WTC11 (cell line): ENCODE results near the gene ENPP6. TPM values are rescaled to one million over a fixed set of nuclear protein-coding genes. Genes with fewer than 3 reads are reported as not detected.

Source experiments
- ATAC-seq: fragments of 200-7000 bp; cut with Tn5 transposase; 2 replicates; pipeline ENCODE4 v1.10.0; 2021; ENCODE audit warnings: mild to moderate bottlenecking, moderate library complexity
- CTCF ChIA-PET: fragments of 300-600 bp; sonication (Branson Sonifier 250); formaldehyde crosslinking; loops from one replicate; lab custom pipeline; 2021; ENCODE audit warnings: antibody characterized with exemption; lab: Charles Lee
- POLR2A ChIA-PET: fragments of 350-600 bp; sonication (Branson Sonifier 250); formaldehyde crosslinking; loops from one replicate; lab custom pipeline; 2021; ENCODE audit warnings: antibody characterized with exemption; lab: Charles Lee
- DNase-seq: peaks from one replicate; pipeline ENCODE4 v3.0.0; 2021; ENCODE audit warnings: low spot score
- H3K27ac Mint-ChIP-seq: 2 replicates; pipeline ENCODE4 v1.8.0; 2021; ENCODE audit warnings: mixed read lengths
- H3K27me3 Mint-ChIP-seq: 2 replicates; pipeline ENCODE4 v1.8.0; 2021; ENCODE audit warnings: low read depth, mild to moderate bottlenecking, moderate library complexity, mixed read lengths
- H3K36me3 Mint-ChIP-seq: 2 replicates; pipeline ENCODE4 v1.8.0; 2021; ENCODE audit warnings: mixed read lengths
- H3K4me1 Mint-ChIP-seq: 2 replicates; pipeline ENCODE4 v1.8.0; 2022; ENCODE audit warnings: mixed read lengths
- H3K4me3 Mint-ChIP-seq: 2 replicates; pipeline ENCODE4 v1.8.0; 2021; ENCODE audit warnings: mild to moderate bottlenecking, moderate library complexity, mixed read lengths
- H3K9me3 Mint-ChIP-seq: 2 replicates; pipeline ENCODE4 v1.8.0; 2021; ENCODE audit warnings: mixed read lengths
- CBFB ChIP-seq: sonication (generic); formaldehyde crosslinking; IDR thresholded peaks from 2 replicates; pipeline ENCODE4 v1.8.1; 2022; ENCODE audit warnings: mild to moderate bottlenecking, low read depth, missing genetic modification reagents
- CREM ChIP-seq: sonication (generic); formaldehyde crosslinking; IDR thresholded peaks from 2 replicates; pipeline ENCODE4 v1.8.1; 2022; ENCODE audit warnings: mild to moderate bottlenecking, missing genetic modification reagents, moderate library complexity
- CTCF ChIP-seq: fragments of 200-600 bp; IDR thresholded peaks from 2 replicates; pipeline ENCODE4 v1.8.0; 2022; ENCODE audit warnings: antibody characterized with exemption
- E2F4 ChIP-seq: sonication (generic); formaldehyde crosslinking; IDR thresholded peaks from 2 replicates; pipeline ENCODE4 v1.8.1; 2022; ENCODE audit warnings: low read depth, mild to moderate bottlenecking, moderate library complexity, missing genetic modification reagents, borderline replicate concordance
- E2F5 ChIP-seq: sonication (generic); formaldehyde crosslinking; IDR thresholded peaks from 2 replicates; pipeline ENCODE4 v1.8.1; 2022; ENCODE audit warnings: mild to moderate bottlenecking, moderate library complexity, missing genetic modification reagents
- ELF4 ChIP-seq: sonication (generic); formaldehyde crosslinking; IDR thresholded peaks from 2 replicates; pipeline ENCODE4 v1.8.1; 2022; ENCODE audit warnings: low read depth, mild to moderate bottlenecking, moderate library complexity, missing genetic modification reagents
- FOXJ3 ChIP-seq: sonication (generic); formaldehyde crosslinking; IDR thresholded peaks from 2 replicates; pipeline ENCODE4 v1.9.0; 2021; ENCODE audit warnings: missing genetic modification reagents, mild to moderate bottlenecking, borderline replicate concordance
- FOXP4 ChIP-seq: sonication (generic); formaldehyde crosslinking; IDR thresholded peaks from 2 replicates; pipeline ENCODE4 v1.8.0; 2022; ENCODE audit warnings: mild to moderate bottlenecking, missing genetic modification reagents
- IRF2 ChIP-seq: sonication (generic); formaldehyde crosslinking; IDR thresholded peaks from 2 replicates; pipeline ENCODE4 v1.8.0; 2022; ENCODE audit warnings: low read depth, missing genetic modification reagents, borderline replicate concordance
- JUN ChIP-seq: sonication (generic); formaldehyde crosslinking; IDR thresholded peaks from 2 replicates; pipeline ENCODE4 v1.8.0; 2023; ENCODE audit warnings: mild to moderate bottlenecking, missing genetic modification reagents
- MXD4 ChIP-seq: fragments of 250-450 bp; sonication (Bioruptor Pico); IDR thresholded peaks from 2 replicates; pipeline ENCODE4 v1.8.0; 2021; ENCODE audit warnings: mild to moderate bottlenecking, moderate library complexity, borderline replicate concordance
- NR1H2 ChIP-seq: sonication (generic); formaldehyde crosslinking; IDR thresholded peaks from 2 replicates; pipeline ENCODE4 v1.9.0; 2021; ENCODE audit warnings: mild to moderate bottlenecking, moderate library complexity, missing genetic modification reagents
- OVOL2 ChIP-seq: fragments of 250-450 bp; sonication (Bioruptor Pico); IDR thresholded peaks from 2 replicates; pipeline ENCODE4 v1.9.0; 2021; ENCODE audit warnings: mild to moderate bottlenecking, borderline replicate concordance
- RELA ChIP-seq: sonication (generic); formaldehyde crosslinking; IDR thresholded peaks from 2 replicates; pipeline ENCODE4 v1.8.1; 2022; ENCODE audit warnings: missing genetic modification reagents, mild to moderate bottlenecking, borderline replicate concordance
- RORB ChIP-seq: fragments of 250-450 bp; sonication (Bioruptor Pico); IDR thresholded peaks from 2 replicates; pipeline ENCODE4 v1.9.0; 2021; ENCODE audit warnings: mild to moderate bottlenecking
- TP53 ChIP-seq: sonication (generic); formaldehyde crosslinking; IDR thresholded peaks from 2 replicates; pipeline ENCODE4 v1.8.1; 2023; ENCODE audit warnings: mild to moderate bottlenecking, missing genetic modification reagents
- ZNF281 ChIP-seq: sonication (generic); formaldehyde crosslinking; IDR thresholded peaks from 2 replicates; pipeline ENCODE4 v1.8.0; 2023; ENCODE audit warnings: mild to moderate bottlenecking, missing genetic modification reagents
- ZNF416 ChIP-seq: fragments of 250-450 bp; sonication (Bioruptor Pico); IDR thresholded peaks from 2 replicates; pipeline ENCODE4 v1.9.0; 2021; ENCODE audit warnings: mild to moderate bottlenecking, inconsistent platforms
- ZNF423 ChIP-seq: fragments of 250-450 bp; sonication (Bioruptor Pico); IDR thresholded peaks from 2 replicates; pipeline ENCODE4 v2.1.2; 2022; ENCODE audit warnings: mild to moderate bottlenecking, moderate library complexity
- total RNA-seq: library from RNA; stranded (reverse); gene quantifications from 3 replicates; pipeline ENCODE4 v1.2.3, GENCODE V29; 2021
- TF ChIP-seq, protein P1 (sequence below): fragments of 250-450 bp; sonication (Bioruptor Pico); IDR thresholded peaks from 2 replicates; pipeline ENCODE4 v1.9.0; 2021; ENCODE audit warnings: mild to moderate bottlenecking, borderline replicate concordance

The ENPP6 gene
- total RNA-seq, 1 experiment from 2014 or later: 0.09 TPM

- Mint-ChIP-seq H3K4me1 (peaks cover 11% of the 10 kb centered on the region), H3K36me3 (peaks cover 14% of the 10 kb centered on the region), H3K27ac (no peak overlapping the region; the same call in 1 of the 2 replicates)
- CTCF ChIA-PET: interaction anchor here (0.6 to 1.2 kb wide), 2 partner anchors 12 to 25 kb away, joined by 4 to 8 read pairs; no protein-coding TSS in a partner anchor
- no peak for TF ChIP-seq ZNF423 (CRISPR knock-in tag)
- TF ChIP-seq JUN (CRISPR knock-in tag): no peak
- no peak for TF ChIP-seq OVOL2
- TF ChIP-seq E2F4 (CRISPR knock-in tag): no peak
- TF ChIP-seq ZNF416 (CRISPR knock-in tag): no peak
- TF ChIP-seq, all 79 proteins: peak for 0
- no peaks in the 10 kb centered on the region; the same call in none of the 2 replicates for H3K27me3 Mint-ChIP-seq
- peaks cover 21% of the 10 kb centered on the region for H3K9me3 Mint-ChIP-seq
- peak; percentile 75 for ATAC-seq
- POLR2A ChIA-PET: no interaction called here
- no peak overlapping the region for H3K4me3 Mint-ChIP-seq
- DNase-seq: no peak
These were observed 23.8 kb downstream of the ENPP6 start for GRCh38 chr4:184193556-184194525.

DNA sequence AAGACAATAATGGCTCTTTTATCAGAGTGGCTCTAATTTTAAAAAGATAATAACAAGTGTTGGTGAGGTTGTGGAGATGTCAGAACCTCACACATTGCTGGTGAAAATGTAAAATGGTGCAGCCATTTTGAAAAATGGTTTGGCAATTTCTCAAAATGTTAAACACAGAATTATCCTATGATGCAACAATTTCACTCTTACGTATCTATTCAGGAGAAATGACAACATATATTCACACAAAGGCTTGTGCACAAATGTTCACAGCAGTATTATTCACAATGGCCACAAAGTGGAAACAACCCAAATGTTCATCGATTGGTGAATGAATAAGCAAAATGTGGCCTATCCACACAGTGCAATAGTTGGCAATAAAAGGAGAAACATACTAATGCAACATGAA is 24.7 kb downstream of the ENPP6 start:
- H3K4me3 Mint-ChIP-seq: no peak overlapping the region
- H3K27me3 Mint-ChIP-seq: no peaks in the 10 kb centered on the region; the same call in none of the 2 replicates
- TF ChIP-seq CTCF (no peak), NR1H2 (CRISPR knock-in tag) (no peak), FOXP4 (CRISPR knock-in tag) (no peak), FOXJ3 (CRISPR knock-in tag) (no peak), JUN (CRISPR knock-in tag) (no peak), ZNF416 (CRISPR knock-in tag) (no peak), ELF4 (no peak), MXD4 (CRISPR knock-in tag) (no peak), RORB (no peak), OVOL2 (no peak), TP53 (CRISPR knock-in tag) (no peak), CBFB (CRISPR knock-in tag) (no peak), E2F5 (CRISPR knock-in tag) (no peak), RELA (CRISPR knock-in tag) (no peak), CREM (CRISPR knock-in tag) (no peak), ZNF281 (no peak), IRF2 (no peak)
- TF ChIP-seq, protein P1, sequence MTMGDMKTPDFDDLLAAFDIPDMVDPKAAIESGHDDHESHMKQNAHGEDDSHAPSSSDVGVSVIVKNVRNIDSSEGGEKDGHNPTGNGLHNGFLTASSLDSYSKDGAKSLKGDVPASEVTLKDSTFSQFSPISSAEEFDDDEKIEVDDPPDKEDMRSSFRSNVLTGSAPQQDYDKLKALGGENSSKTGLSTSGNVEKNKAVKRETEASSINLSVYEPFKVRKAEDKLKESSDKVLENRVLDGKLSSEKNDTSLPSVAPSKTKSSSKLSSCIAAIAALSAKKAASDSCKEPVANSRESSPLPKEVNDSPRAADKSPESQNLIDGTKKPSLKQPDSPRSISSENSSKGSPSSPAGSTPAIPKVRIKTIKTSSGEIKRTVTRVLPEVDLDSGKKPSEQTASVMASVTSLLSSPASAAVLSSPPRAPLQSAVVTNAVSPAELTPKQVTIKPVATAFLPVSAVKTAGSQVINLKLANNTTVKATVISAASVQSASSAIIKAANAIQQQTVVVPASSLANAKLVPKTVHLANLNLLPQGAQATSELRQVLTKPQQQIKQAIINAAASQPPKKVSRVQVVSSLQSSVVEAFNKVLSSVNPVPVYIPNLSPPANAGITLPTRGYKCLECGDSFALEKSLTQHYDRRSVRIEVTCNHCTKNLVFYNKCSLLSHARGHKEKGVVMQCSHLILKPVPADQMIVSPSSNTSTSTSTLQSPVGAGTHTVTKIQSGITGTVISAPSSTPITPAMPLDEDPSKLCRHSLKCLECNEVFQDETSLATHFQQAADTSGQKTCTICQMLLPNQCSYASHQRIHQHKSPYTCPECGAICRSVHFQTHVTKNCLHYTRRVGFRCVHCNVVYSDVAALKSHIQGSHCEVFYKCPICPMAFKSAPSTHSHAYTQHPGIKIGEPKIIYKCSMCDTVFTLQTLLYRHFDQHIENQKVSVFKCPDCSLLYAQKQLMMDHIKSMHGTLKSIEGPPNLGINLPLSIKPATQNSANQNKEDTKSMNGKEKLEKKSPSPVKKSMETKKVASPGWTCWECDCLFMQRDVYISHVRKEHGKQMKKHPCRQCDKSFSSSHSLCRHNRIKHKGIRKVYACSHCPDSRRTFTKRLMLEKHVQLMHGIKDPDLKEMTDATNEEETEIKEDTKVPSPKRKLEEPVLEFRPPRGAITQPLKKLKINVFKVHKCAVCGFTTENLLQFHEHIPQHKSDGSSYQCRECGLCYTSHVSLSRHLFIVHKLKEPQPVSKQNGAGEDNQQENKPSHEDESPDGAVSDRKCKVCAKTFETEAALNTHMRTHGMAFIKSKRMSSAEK (CRISPR knock-in tag): no peak
- TF ChIP-seq, all 79 proteins: peak for 0
- Mint-ChIP-seq H3K4me1 (peaks cover 11% of the 10 kb centered on the region), H3K36me3 (peaks cover 14% of the 10 kb centered on the region), H3K9me3 (peaks cover 21% of the 10 kb centered on the region), H3K27ac (no peak overlapping the region)
- ATAC-seq: no peak
- ChIA-PET CTCF (interaction anchor here (1.2 kb wide), 1 partner anchor 25 kb away, joined by 8 read pairs; no protein-coding TSS in a partner anchor), POLR2A (no interaction called here)
- no peak for DNase-seq
